Ovary (tissue), 10 donors: ENCODE measurements around the gene CD36. TPM values are rescaled to one million over a fixed set of nuclear protein-coding genes. Genes with fewer than 3 reads are reported as not detected.

Experiments
- DNase-seq, 5 donors: peaks; one replicate each; pipeline ENCODE4 v3.0.0-alpha.2; 2019 to 2020
- H3K27ac ChIP-seq, 2 donors: fragments of 200-600 bp; one replicate each; pipeline versions ENCODE4 v1.5.1 to v1.8.0; 2019 to 2022
- H3K27me3 ChIP-seq: fragments of 200-600 bp; one replicate; pipeline ENCODE4 v1.8.0; 2022
- H3K36me3 ChIP-seq: fragments of 200-600 bp; sonication (generic); one replicate; pipeline ENCODE4 v1.5.1; 2019
- H3K4me1 ChIP-seq: one replicate; pipeline ENCODE4 v1.8.1; 2013; ENCODE audit warnings: mild to moderate bottlenecking, moderate library complexity; ENCODE audit not compliant: insufficient read depth
- H3K4me3 ChIP-seq: fragments of 200-600 bp; sonication (generic); one replicate; pipeline ENCODE4 v1.5.1; 2017
- H3K9me3 ChIP-seq, 2 donors: fragments of 200-600 bp in 1 of 2; sonication (generic) in 1 of 2; one replicate each; pipeline versions ENCODE4 v1.5.1 to v1.8.1; 2013 to 2019; ENCODE audit warnings: mild to moderate bottlenecking in 1 of 2, moderate library complexity in 1 of 2
- CTCF ChIP-seq, 3 donors: fragments of 450-650 bp in 2 of 3; fragments of 200-600 bp in 1 of 3; IDR thresholded peaks; one replicate each; pipeline versions ENCODE4 v1.5.1 to v1.8.0; 2016 to 2022; ENCODE audit warnings: antibody characterized with exemption in 3 of 3, mild to moderate bottlenecking in 1 of 3
- EP300 ChIP-seq: sonication (generic); formaldehyde crosslinking; IDR thresholded peaks from one replicate; pipeline ENCODE4 v1.6.1; 2017; ENCODE audit warnings: antibody characterized with exemption
- POLR2A ChIP-seq: fragments of 450-650 bp; IDR thresholded peaks from one replicate; pipeline ENCODE4 v1.6.1; 2017; ENCODE audit warnings: antibody characterized with exemption, mild to moderate bottlenecking, moderate library complexity
- WGBS, 3 donors: extraction: QIAGEN DNeasy Blood & Tissue Kit in 1 of 3; methylation state at CpG; one replicate each; pipeline versions ENCODE4 v1.1.5 to v1.1.7; 2013 to 2017; 5-methylcytosine and 5-hydroxymethylcytosine counted together
- intact Hi-C, 4 donors: fragments of 100-400 bp; cut with DNase I; formaldehyde crosslinking; loops; one replicate each; pipeline versions ENCODE4 v1.11.0 to v1.15.1; 2022 to 2023
- long read RNA-seq, 3 donors: library from polyadenylated mRNA in 2 of 3; unstranded in 2 of 3; transcript quantifications; one replicate each; pipeline ENCODE4 v2.0.0 and lab custom pipeline, GENCODE V29; 2021 to 2026
- polyA plus RNA-seq, 2 donors: library from polyadenylated mRNA; stranded (reverse); fragments of 200-250 nt in 1 of 2; fragments of 350-450 nt in 1 of 2; fragmentation: Illumina TruSeq in 1 of 2; extraction: RNeasy Lipid Tissue Mini Kit (QIAGEN cat#74804) in 1 of 2; gene quantifications; one replicate each; pipeline ENCODE4 v1.2.3, GENCODE V29; 2013 to 2014
- total RNA-seq, 7 donors: library from RNA; depleted of rRNA in 2 of 7; stranded (reverse); fragments of >200 nt in 2 of 7; fragmentation: NEBNext Ultra II Directional in 3 of 7; extraction: Animal tissue kit (Norgen Biotek cat#: 25700) in 3 of 7; gene quantifications; one replicate each; pipeline versions ENCODE4 v1.1.0 to v1.2.4, GENCODE V29; 2016 to 2023
- donor health status: DM: no; HTN: no; CAD: no; lungs with moderate emphysema.
- donor health status: DM: no; HTN: no; CAD: no.
- donor health status: Bipolar disorder and iron deficiency.
- donor health status: DM: yes; HTN: yes; CAD: no.
- donor health status: DM: no; HTN: no; CAD: no.
- donor health status: DM: yes; HTN: yes; CAD: no.

The CD36 gene
- total RNA-seq = 10 to 100 TPM in 3 of 7 donors, 1 to 10 TPM in 4; 3.1 to 16.1 (median 8.9) TPM
- 10 to 100 TPM in 1 of 2 donors, 1 to 10 TPM in 1; 9.1 to 55.4 TPM for polyA plus RNA-seq
- long read RNA-seq, donor 1, partial matches to known transcripts = 0 of 5 reads
- long read RNA-seq, donor 1, other reads (novel, unspliced or antisense) = 0 of 5 reads
- long read RNA-seq, donor 2, partial matches to known transcripts = 0 of 4 reads
- long read RNA-seq, donor 2, other reads (novel, unspliced or antisense) = 0 of 4 reads
- long read RNA-seq, donor 3, transcript CD36-202 (14 exons, 1,942 nt) = minor isoform, 5 of 19 reads
- long read RNA-seq, donor 3, transcript CD36-214 (15 exons, 2,298 nt) = major isoform, 6 of 19 reads
- long read RNA-seq, donor 3, partial matches to known transcripts = 3 of 19 reads
- long read RNA-seq, donor 3, other reads (novel, unspliced or antisense) = 5 of 19 reads

- 86 to 88% (median 87%) methylated on average over 4 of the region's 4 CpGs for WGBS, 3 donors
- Histone ChIP-seq H3K4me1 (no peaks in the 10 kb centered on the region), H3K9me3 (no peaks in the 10 kb centered on the region), H3K4me3 (no peak within 1 kb of the TSS), H3K27ac (no peak within 1 kb of the TSS), H3K27me3 (no peaks in the 10 kb centered on the region), H3K36me3 (no peaks in the 10 kb centered on the region)
- DNase-seq = no peak
- intact Hi-C loops = no loop called here
- TF ChIP-seq CTCF (IDR thresholded peaks at IDR 0.05) = no peak
- no peak for TF ChIP-seq EP300
- no peak for TF ChIP-seq POLR2A
Measured at GRCh38 chr7:80637911-80638765, at the start of gene CD36. TSS of gene CD36 (plus strand) at chr7:80638642. CDS start at chr7:80646741, 8,099 bp downstream.

- no peak overlapping the region for H3K27ac ChIP-seq
- no peaks in the 10 kb centered on the region for H3K9me3 ChIP-seq
- no peak for DNase-seq
- no peaks in the 10 kb centered on the region for H3K27me3 ChIP-seq
- H3K4me3 ChIP-seq = no peak overlapping the region
- H3K36me3 ChIP-seq = no peaks in the 10 kb centered on the region
- H3K4me1 ChIP-seq = no peaks in the 10 kb centered on the region
- 0 to 21% (median 19%) methylated on average over 1 of the region's 1 CpG for WGBS, 3 donors
- TF ChIP-seq CTCF (IDR thresholded peaks at IDR 0.05) (no peak), POLR2A (no peak), EP300 (no peak)
- intact Hi-C loops = no loop called here
Measured at GRCh38 chr7:80589631-80590030, 48.8 kb upstream of the CD36 start.

- no peaks in the 10 kb centered on the region for H3K9me3 ChIP-seq
- intact Hi-C loops = no loop called here
- H3K4me1 ChIP-seq = no peaks in the 10 kb centered on the region
- no peak overlapping the region for H3K27ac ChIP-seq
- no peak for TF ChIP-seq CTCF (IDR thresholded peaks at IDR 0.05)
- no peak for TF ChIP-seq EP300
- no peak for TF ChIP-seq POLR2A
- WGBS, 3 donors = 68 to 71% (median 71%) methylated on average over 1 of the region's 1 CpG
- DNase-seq = no peak
- no peaks in the 10 kb centered on the region for H3K36me3 ChIP-seq
- no peaks in the 10 kb centered on the region for H3K27me3 ChIP-seq
- H3K4me3 ChIP-seq = no peak overlapping the region
Measured at GRCh38 chr7:80591654-80592053, 46.8 kb upstream of the CD36 start.

GRCh38 chr7:80593869-80594586 lies 44.4 kb upstream of the CD36 start:
- intact Hi-C loops = no loop called here
- no peaks in the 10 kb centered on the region for H3K27me3 ChIP-seq
- TF ChIP-seq EP300 = no peak
- TF ChIP-seq POLR2A = no peak
- no peak for TF ChIP-seq CTCF (IDR thresholded peaks at IDR 0.05)
- H3K4me1 ChIP-seq = no peaks in the 10 kb centered on the region
- H3K9me3 ChIP-seq = no peaks in the 10 kb centered on the region
- H3K36me3 ChIP-seq = no peaks in the 10 kb centered on the region
- no peak overlapping the region for H3K27ac ChIP-seq
- no peak overlapping the region for H3K4me3 ChIP-seq
- no peak for DNase-seq
- 65 to 94% (median 66%) methylated on average over 7 of the region's 7 CpGs for WGBS, 3 donors
